B cell (primary cell): ENCODE results near the gene GBP2. TPM values are rescaled to one million over a fixed set of nuclear protein-coding genes. Genes with fewer than 3 reads are reported as not detected.

Source experiments
- ATAC-seq: fragments of 200-7000 bp; cut with Tn5 transposase; one replicate; pipeline ENCODE4 v1.10.0; 2021; ENCODE audit warnings: low read depth, mild to moderate bottlenecking, moderate number of reproducible peaks, moderate library complexity
- CTCF ChIA-PET: fragments of 350-600 bp; sonication (Branson Sonifier 250); formaldehyde crosslinking; loops from one replicate; lab custom pipeline; 2021; ENCODE audit warnings: antibody characterized with exemption, inconsistent platforms; lab: Charles Lee
- POLR2A ChIA-PET: fragments of 350-600 bp; sonication (Branson Sonifier 250); formaldehyde crosslinking; loops from one replicate; lab custom pipeline; 2021; ENCODE audit warnings: antibody characterized with exemption; lab: Charles Lee
- DNase-seq: peaks from one replicate; pipeline ENCODE4 v3.0.0; 2013
- H2AFZ ChIP-seq: 2 replicates; pipeline ENCODE4 v1.6.1; 2012; ENCODE audit warnings: mild to moderate bottlenecking, low read depth, low read length; ENCODE audit not compliant: insufficient read depth, poor library complexity, severe bottlenecking
- H3K27ac ChIP-seq, 2 donors: 1 replicate in 1 of 2; 2 replicates in 1 of 2; pipeline ENCODE4 v1.5.1; 2012 to 2013; ENCODE audit warnings: low read length in 2 of 2, mild to moderate bottlenecking in 2 of 2, moderate library complexity in 1 of 2
- H3K27me3 ChIP-seq, 4 experiments: fragments of 200-600 bp in 1 of 4; sonication (generic) in 1 of 4; replicated peaks in 1 of 4; 1 replicate in 2 of 4; 2 replicates in 2 of 4; pipeline versions ENCODE4 v1.6.1 to v1.7.0; 2013 to 2016; ENCODE audit warnings: low read length in 3 of 4, mild to moderate bottlenecking in 2 of 4, mixed read lengths in 1 of 4, moderate library complexity in 1 of 4; ENCODE audit not compliant: insufficient read depth in 4 of 4, control insufficient read depth in 3 of 4; ENCODE audit errors: control extremely low read depth in 1 of 4
- H3K36me3 ChIP-seq, 2 experiments: replicated peaks in 1 of 2; 1 replicate in 1 of 2; 2 replicates in 1 of 2; pipeline versions ENCODE4 v1.6.1 to v1.7.1; 2013; ENCODE audit warnings: low read length in 1 of 2; ENCODE audit not compliant: insufficient read depth in 2 of 2, control insufficient read depth in 1 of 2; ENCODE audit errors: control extremely low read depth in 1 of 2, extremely low read depth in 1 of 2
- H3K4me1 ChIP-seq, 2 donors: fragments of 200-600 bp in 1 of 2; sonication (generic) in 1 of 2; 1 replicate in 1 of 2; 2 replicates in 1 of 2; pipeline versions ENCODE4 v1.5.1 to v1.6.1; 2013 to 2017; ENCODE audit warnings: low read length in 2 of 2; ENCODE audit not compliant: control insufficient read depth in 2 of 2, insufficient read depth in 2 of 2
- H3K4me2 ChIP-seq: replicated peaks from 2 replicates; pipeline ENCODE3; 2012; ENCODE audit warnings: mild to moderate bottlenecking, low read depth, low read length; ENCODE audit not compliant: poor library complexity, severe bottlenecking
- H3K4me3 ChIP-seq, 5 experiments: fragments of 200-600 bp in 1 of 5; sonication (generic) in 1 of 5; 1 replicate in 3 of 5; 2 replicates in 2 of 5; pipeline versions ENCODE4 v1.5.1 to v1.7.0; 2011 to 2016; ENCODE audit warnings: low read length in 4 of 5, mild to moderate bottlenecking in 4 of 5, low read depth in 2 of 5, control low read depth in 1 of 5, moderate library complexity in 1 of 5; ENCODE audit not compliant: insufficient read depth in 1 of 5; ENCODE audit errors: control extremely low read depth in 1 of 5, extremely low read depth in 1 of 5
- H3K79me2 ChIP-seq: fragments of 200-600 bp; sonication (generic); one replicate; pipeline ENCODE4 v1.6.0; 2016; ENCODE audit warnings: low read length; ENCODE audit not compliant: control insufficient read depth, insufficient read depth
- H3K9ac ChIP-seq: fragments of 200-600 bp; sonication (generic); 2 replicates; pipeline ENCODE4 v1.6.1; 2017; ENCODE audit warnings: mild to moderate bottlenecking, low read length, moderate library complexity
- H3K9me3 ChIP-seq, 3 donors: one replicate each; pipeline versions ENCODE4 v1.6.1 to v1.7.1; 2013; ENCODE audit warnings: low read length in 2 of 3; ENCODE audit not compliant: control insufficient read depth in 2 of 3, insufficient read depth in 1 of 3; ENCODE audit errors: control extremely low read depth in 1 of 3
- H4K20me1 ChIP-seq: 2 replicates; pipeline ENCODE4 v1.6.0; 2012; ENCODE audit warnings: mild to moderate bottlenecking, low read length; ENCODE audit not compliant: insufficient read depth, control insufficient read depth, poor library complexity, severe bottlenecking
- H3K27ac Mint-ChIP-seq: one replicate; pipeline ENCODE4 v1.8.0; 2021; ENCODE audit warnings: mixed read lengths
- H3K27me3 Mint-ChIP-seq: one replicate; pipeline ENCODE4 v1.8.0; 2021; ENCODE audit warnings: mixed read lengths
- H3K4me1 Mint-ChIP-seq: one replicate; pipeline ENCODE4 v1.8.0; 2021; ENCODE audit warnings: mixed read lengths
- H3K4me3 Mint-ChIP-seq: one replicate; pipeline ENCODE4 v1.8.0; 2021; ENCODE audit warnings: mixed read lengths
- H3K9me3 Mint-ChIP-seq: one replicate; pipeline ENCODE4 v1.8.0; 2022; ENCODE audit warnings: mixed read lengths; ENCODE audit not compliant: insufficient read depth
- EZH2 ChIP-seq: IDR thresholded peaks from 2 replicates; pipeline ENCODE4 v1.6.1; 2012; ENCODE audit warnings: borderline replicate concordance, low read depth, mild to moderate bottlenecking, moderate library complexity, low read length; ENCODE audit not compliant: insufficient read depth, poor library complexity, severe bottlenecking
- WGBS: methylation state at CpG from one replicate; pipeline ENCODE4 v1.1.5; 2013; ENCODE audit warnings: missing lambda C conversion rate; ENCODE audit not compliant: insufficient coverage; 5-methylcytosine and 5-hydroxymethylcytosine counted together
- intact Hi-C: fragments of 100-400 bp; cut with micrococcal nuclease; formaldehyde crosslinking; loops from one replicate; pipeline ENCODE4 v1.10.0; 2022
- polyA plus RNA-seq: library from polyadenylated mRNA; depleted of rRNA; stranded (reverse); fragments of >200 nt; gene quantifications from 2 replicates; pipeline ENCODE4 v1.2.3, GENCODE V29; 2012
- total RNA-seq, 2 donors: library from RNA; stranded (reverse); fragments of 120-200 nt in 1 of 2; gene quantifications; 1 replicate in 1 of 2; 2 replicates in 1 of 2; pipeline versions ENCODE4 v1.2.3 to v1.2.4, GENCODE V29; 2013 to 2022
- TF ChIP-seq, protein P1 (sequence below): fragments of 200-600 bp; IDR thresholded peaks from one replicate; pipeline ENCODE4 v1.8.0; 2022; ENCODE audit warnings: antibody characterized with exemption, mild to moderate bottlenecking

The GBP2 gene
- total and polyA plus RNA-seq, 2 donors (not counting 1 experiment from before 2014, with no cell fraction given): 8.2 to 31.9 TPM

DNA sequence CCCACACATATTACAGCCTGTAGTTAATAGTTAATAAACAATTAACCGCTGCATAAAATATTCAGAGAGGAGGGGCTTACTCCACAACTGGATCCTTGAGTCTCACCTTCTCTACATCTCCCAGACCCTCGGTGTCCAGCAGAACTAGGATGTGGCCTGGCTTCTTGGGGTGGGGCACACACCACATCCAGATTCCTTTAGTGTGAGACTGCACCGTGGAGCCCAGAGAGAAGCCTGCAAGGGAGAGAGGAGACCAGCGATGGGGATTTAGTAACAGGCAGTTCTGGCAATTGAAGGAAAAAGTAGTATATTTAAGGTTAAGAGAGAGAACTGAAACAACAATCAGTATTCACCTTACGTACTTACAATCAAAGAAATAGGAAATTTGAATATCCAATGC, 65.8 kb downstream of the GBP2 start:
- WGBS: no CpG with 5 or more reads among the region's 5 CpGs
- H3K9me3 Mint-ChIP-seq: no peaks in the 10 kb centered on the region
- peaks cover 0 to 32% of the 10 kb centered on the region in 2 experiments for H3K36me3 ChIP-seq
- H3K27me3 ChIP-seq: no peaks in the 10 kb centered on the region
- H3K27me3 Mint-ChIP-seq: no peaks in the 10 kb centered on the region
- ChIA-PET CTCF (no interaction called here), POLR2A (no interaction called here)
- no peak overlapping the region for H3K4me3 ChIP-seq
- no peak overlapping the region for H2AFZ ChIP-seq
- H3K4me2 ChIP-seq: no peak overlapping the region
- no peak for DNase-seq
- no peaks in the 10 kb centered on the region for H3K9me3 ChIP-seq
- no peak overlapping the region for H3K27ac ChIP-seq
- H3K4me1 Mint-ChIP-seq: peaks cover 30% of the 10 kb centered on the region
- H3K9ac ChIP-seq: no peak overlapping the region
- peaks cover 11% of the 10 kb centered on the region for H3K79me2 ChIP-seq
- no peak overlapping the region for H3K4me3 Mint-ChIP-seq
- no peak overlapping the region for H3K27ac Mint-ChIP-seq
- no peaks in the 10 kb centered on the region for H4K20me1 ChIP-seq
- peaks cover 12 to 17% of the 10 kb centered on the region in 2 donors for H3K4me1 ChIP-seq
- intact Hi-C loops: loop anchor here (5.0 kb wide), 1 partner anchor 38 kb away; the partner anchor contains the start of gene GBP3
- TF ChIP-seq EZH2: no peak
- TF ChIP-seq, protein P1, sequence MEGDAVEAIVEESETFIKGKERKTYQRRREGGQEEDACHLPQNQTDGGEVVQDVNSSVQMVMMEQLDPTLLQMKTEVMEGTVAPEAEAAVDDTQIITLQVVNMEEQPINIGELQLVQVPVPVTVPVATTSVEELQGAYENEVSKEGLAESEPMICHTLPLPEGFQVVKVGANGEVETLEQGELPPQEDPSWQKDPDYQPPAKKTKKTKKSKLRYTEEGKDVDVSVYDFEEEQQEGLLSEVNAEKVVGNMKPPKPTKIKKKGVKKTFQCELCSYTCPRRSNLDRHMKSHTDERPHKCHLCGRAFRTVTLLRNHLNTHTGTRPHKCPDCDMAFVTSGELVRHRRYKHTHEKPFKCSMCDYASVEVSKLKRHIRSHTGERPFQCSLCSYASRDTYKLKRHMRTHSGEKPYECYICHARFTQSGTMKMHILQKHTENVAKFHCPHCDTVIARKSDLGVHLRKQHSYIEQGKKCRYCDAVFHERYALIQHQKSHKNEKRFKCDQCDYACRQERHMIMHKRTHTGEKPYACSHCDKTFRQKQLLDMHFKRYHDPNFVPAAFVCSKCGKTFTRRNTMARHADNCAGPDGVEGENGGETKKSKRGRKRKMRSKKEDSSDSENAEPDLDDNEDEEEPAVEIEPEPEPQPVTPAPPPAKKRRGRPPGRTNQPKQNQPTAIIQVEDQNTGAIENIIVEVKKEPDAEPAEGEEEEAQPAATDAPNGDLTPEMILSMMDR: no peak
- ATAC-seq: no peak

Other genes starting within 250 kb of the GBP2 start
- 32.0 and 36.8 TPM in 2 replicates for gene GTF2B, start 234.5 kb downstream of the GBP2 start, total RNA-seq
- 29.2 and 78.0 TPM in 2 replicates for gene GTF2B, start 234.5 kb downstream of the GBP2 start, polyA plus RNA-seq
- gene KYAT3, start 133.5 kb downstream of the GBP2 start, total RNA-seq: 28.5 and 31.5 TPM in 2 replicates
- 14.7 and 16.7 TPM in 2 replicates for gene KYAT3, start 133.5 kb downstream of the GBP2 start, polyA plus RNA-seq
- gene RBMXL1, start 133.5 kb downstream of the GBP2 start, total RNA-seq: 22.1 and 24.6 TPM in 2 replicates
- gene RBMXL1, start 133.5 kb downstream of the GBP2 start, polyA plus RNA-seq: 4.6 and 9.8 TPM in 2 replicates
- 16.4 and 20.8 TPM in 2 replicates for gene GBP3, start 103.2 kb downstream of the GBP2 start, total RNA-seq
- 7.6 and 9.3 TPM in 2 replicates for gene GBP3, start 103.2 kb downstream of the GBP2 start, polyA plus RNA-seq
- 9.4 and 9.8 TPM in 2 replicates for gene GBP1, start 60.9 kb downstream of the GBP2 start, total RNA-seq
- gene GBP1, start 60.9 kb downstream of the GBP2 start, polyA plus RNA-seq: 3.4 and 4.7 TPM in 2 replicates
- not detected in 2 replicates for gene GBP7, start 49.9 kb upstream of the GBP2 start, total RNA-seq
- not detected in 2 replicates for gene GBP7, start 49.9 kb upstream of the GBP2 start, polyA plus RNA-seq
- 35.3 and 43.9 TPM in 2 replicates for gene GBP4, start 72.8 kb upstream of the GBP2 start, total RNA-seq
- 10.3 and 12.4 TPM in 2 replicates for gene GBP4, start 72.8 kb upstream of the GBP2 start, polyA plus RNA-seq
- gene GBP5, start 146.7 kb upstream of the GBP2 start, total RNA-seq: 24.6 and 25.2 TPM in 2 replicates
- 17.6 and 21.7 TPM in 2 replicates for gene GBP5, start 146.7 kb upstream of the GBP2 start, polyA plus RNA-seq
- 0.12 TPM in 1 of 2 replicates, not detected in the other for gene GBP6, start 237.9 kb upstream of the GBP2 start, total RNA-seq
- gene GBP6, start 237.9 kb upstream of the GBP2 start, polyA plus RNA-seq: not detected in 2 replicates